Breast epithelium (tissue), 3 donors: ENCODE data around the gene ATP2B1.

Experiments used
- CTCF ChIP-seq, 3 donors: fragments of 450-650 bp; IDR thresholded peaks; one replicate each; pipeline ENCODE4 v1.5.1; 2016 to 2017; ENCODE audit warnings: antibody characterized with exemption in 3 of 3, mild to moderate bottlenecking in 3 of 3, moderate library complexity in 3 of 3
- POLR2A ChIP-seq: fragments of 450-650 bp; IDR thresholded peaks from one replicate; pipeline ENCODE4 v1.6.1; 2016; ENCODE audit warnings: antibody characterized with exemption, mild to moderate bottlenecking, moderate library complexity

- TF ChIP-seq CTCF (IDR thresholded peaks at IDR 0.05) = no peak
- no peak for TF ChIP-seq POLR2A
Observed at GRCh38 chr12:89731089-89731488, 22.5 kb upstream of the ATP2B1 start.
